Testis (tissue), 2 donors: ENCODE measurements around the gene GSN.

Experiments used
- CTCF ChIP-seq, 3 experiments: fragments of 450-650 bp in 2 of 3; fragments of 200-600 bp in 1 of 3; sonication (generic) in 1 of 3; IDR thresholded peaks; one replicate each; pipeline ENCODE4 v1.5.1; 2016 to 2019; ENCODE audit warnings: antibody characterized with exemption in 3 of 3, mild to moderate bottlenecking in 2 of 3, moderate library complexity in 1 of 3
- POLR2A ChIP-seq: fragments of 450-650 bp; IDR thresholded peaks from one replicate; pipeline ENCODE4 v1.6.1; 2017; ENCODE audit warnings: antibody characterized with exemption, mild to moderate bottlenecking, moderate library complexity

GRCh38 chr9:121294866-121295661 lies 27.1 kb downstream of the GSN start:
- no peak for TF ChIP-seq CTCF (IDR thresholded peaks at IDR 0.05)
- no peak for TF ChIP-seq POLR2A
